GM21526 (cell line): ENCODE measurements around the gene EIF3F.

Experiments used
- ATAC-seq: cut with Tn5 transposase; IDR thresholded peaks from one replicate; pipeline ENCODE4 v1.9.1; 2021; ENCODE audit warnings: moderate library complexity; ENCODE audit not compliant: unreplicated experiment, low FRiP score

Gene EIF3F

DNA sequence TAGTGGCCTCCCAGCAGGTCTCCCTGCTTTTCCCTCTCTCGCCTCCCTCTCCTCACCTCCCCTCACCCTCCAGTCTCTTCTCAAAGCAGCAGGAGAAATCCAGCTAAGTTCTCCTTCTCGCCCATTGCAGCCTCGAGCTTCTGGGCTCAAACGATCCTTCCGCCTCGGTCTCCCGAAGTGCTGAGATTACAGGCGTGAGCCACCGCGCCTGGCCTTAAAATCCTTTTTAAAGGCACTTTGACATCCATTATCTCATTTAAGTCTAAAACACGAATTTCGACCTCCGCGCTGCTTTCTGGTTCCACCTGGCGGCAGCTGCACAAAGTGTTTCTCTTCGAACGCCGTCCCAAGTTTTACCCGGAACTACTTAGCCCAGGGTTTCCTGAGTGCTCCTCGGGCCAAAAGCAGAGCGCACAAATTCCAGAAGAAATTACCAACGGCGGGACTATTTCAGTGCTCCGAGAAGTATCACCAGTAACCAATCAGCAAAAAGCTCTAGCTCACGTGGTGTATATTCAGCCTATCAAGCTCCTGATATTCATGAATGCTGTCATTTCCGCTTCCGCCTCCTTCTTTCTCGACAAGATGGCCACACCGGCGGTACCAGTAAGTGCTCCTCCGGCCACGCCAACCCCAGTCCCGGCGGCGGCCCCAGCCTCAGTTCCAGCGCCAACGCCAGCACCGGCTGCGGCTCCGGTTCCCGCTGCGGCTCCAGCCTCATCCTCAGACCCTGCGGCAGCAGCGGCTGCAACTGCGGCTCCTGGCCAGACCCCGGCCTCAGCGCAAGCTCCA lies at the start of gene EIF3F:
TSS of gene EIF3F (plus strand) at position 570 of the 792 bp plus-strand sequence. CDS start at position 586, 16 bp downstream.
- ATAC-seq = peak; percentile 97

- ATAC-seq = no peak
Observed at GRCh38 chr11:7941146-7941545, 46.0 kb upstream of the EIF3F start.

DNA sequence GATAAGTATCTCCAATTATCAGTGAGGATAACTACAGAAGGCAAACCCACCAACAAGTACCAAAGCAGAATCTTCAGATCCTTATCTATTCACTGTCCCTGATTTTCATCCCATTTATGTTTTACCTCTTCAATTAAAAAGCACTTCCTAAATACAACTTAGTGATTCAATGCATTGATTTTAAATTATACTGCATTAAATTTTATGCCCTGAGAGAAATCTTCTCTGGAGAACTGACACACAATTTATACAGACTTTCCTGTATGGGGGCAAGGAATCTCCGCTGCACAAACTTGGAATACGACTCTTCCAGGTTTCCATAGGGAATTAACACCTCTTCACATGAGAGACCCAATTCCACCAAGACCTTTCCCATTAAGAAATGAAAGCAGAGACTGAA lies 45.5 kb upstream of the EIF3F start, which contains the start of gene OR10A3:
TSS of gene OR10A3 (minus strand) at position 101 of the 400 bp plus-strand sequence. CDS start 2,188 bp downstream, outside the sequence.
- ATAC-seq = no peak

GRCh38 chr11:7944123-7944522 lies 43.0 kb upstream of the EIF3F start:
- no peak for ATAC-seq

DNA sequence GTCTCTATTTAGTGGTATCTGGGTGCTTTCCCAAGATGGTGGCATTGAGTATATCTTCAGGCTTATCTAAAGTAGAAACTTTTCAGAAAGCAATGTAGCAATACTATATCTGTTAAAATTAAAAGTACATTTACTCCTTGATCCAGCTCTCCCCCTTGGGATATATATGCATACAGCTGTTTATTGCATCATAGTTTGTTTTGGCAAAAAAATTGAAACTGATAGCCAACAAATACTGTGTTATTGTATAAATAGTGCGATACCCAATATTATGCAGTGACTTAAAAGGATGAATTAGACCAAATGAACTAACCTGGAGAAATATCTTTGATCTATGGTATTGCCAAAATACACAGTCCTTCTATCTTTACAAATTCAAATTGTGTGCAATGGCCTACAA lies 37.2 kb upstream of the EIF3F start:
- ATAC-seq = no peak

DNA sequence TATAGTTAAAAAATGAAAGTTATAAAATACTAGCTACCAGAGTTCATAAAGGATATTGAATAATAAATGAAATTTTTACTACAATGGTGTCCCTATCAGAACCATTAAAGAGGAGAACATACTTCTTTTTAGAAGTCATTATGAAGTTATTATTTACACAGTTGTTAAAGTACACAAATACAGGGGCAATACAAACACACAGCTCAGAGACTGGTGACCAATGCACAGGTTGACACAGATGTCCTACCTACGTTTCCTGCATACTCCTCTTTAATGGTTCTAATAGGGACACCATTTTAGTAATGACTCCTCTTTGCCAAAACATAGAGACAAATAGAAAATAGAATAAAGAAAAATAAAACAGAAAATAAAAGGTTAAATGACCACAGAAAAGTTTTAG lies 31.9 kb upstream of the EIF3F start:
- no peak for ATAC-seq

DNA sequence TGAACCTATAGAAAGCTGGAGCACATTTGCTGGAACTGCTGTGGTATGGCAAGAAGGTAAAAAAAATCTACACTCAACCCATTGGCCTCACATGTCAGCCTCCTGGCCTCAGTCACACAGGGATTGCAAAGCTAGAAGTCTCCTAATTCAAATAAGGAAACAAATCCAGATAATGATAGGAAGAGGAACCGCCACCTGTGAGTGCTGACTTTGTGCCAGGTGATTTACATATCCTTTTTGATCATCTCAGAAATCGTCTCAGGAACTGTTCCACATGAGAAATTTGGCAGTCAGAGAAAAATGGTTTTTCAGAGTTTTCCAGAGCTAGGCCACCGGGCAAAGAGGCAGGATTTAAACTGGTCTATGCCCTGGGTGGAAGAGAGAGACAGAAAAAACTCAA lies 22.9 kb upstream of the EIF3F start:
- no peak for ATAC-seq

DNA sequence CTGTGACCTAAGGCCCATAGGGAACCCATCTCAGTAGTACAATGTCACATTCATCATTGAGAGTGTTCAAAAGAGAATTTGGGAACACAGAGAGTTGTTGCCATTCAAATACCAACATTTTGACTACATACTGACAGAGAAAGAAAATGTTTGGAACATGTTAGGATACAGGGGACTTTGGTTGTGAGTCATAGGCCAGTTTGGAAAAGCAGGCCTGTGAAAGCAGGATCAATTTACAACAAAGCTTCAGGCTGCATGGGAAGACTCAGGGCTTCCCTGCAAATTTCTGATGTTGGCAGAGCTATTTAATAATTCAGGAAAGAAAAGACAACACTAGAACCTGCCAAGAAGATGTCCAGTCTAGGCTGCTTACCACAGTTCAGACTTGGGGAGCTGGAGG lies 22.3 kb upstream of the EIF3F start:
- ATAC-seq = no peak

DNA sequence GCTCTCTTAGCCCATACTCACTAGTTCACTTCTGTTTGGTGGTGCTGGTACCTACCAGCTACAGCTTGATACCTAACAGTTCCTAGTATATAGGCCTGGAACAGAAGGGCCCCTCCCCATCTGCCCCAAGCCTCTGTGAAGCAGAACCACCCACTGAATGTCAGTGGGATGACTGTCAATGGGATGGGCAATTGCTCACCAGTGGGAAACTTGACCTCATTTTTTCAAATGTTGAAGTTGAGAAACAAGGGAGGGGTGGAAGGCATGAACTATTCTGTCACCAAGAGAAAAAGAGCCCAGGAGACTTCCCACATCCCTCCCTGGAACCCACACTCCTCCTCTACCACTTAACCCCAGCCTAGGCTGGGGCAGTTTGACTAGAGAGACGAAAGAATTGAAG lies 21.8 kb upstream of the EIF3F start, which contains the start of gene NLRP10:
TSS of gene NLRP10 (minus strand) at position 62 of the 400 bp plus-strand sequence. CDS start 1,952 bp downstream, outside the sequence.
- no peak for ATAC-seq

GRCh38 chr11:7967097-7967496 lies 20.0 kb upstream of the EIF3F start:
- no peak for ATAC-seq

- ATAC-seq = no peak
Observed at GRCh38 chr11:7967826-7968225, 19.3 kb upstream of the EIF3F start.

DNA sequence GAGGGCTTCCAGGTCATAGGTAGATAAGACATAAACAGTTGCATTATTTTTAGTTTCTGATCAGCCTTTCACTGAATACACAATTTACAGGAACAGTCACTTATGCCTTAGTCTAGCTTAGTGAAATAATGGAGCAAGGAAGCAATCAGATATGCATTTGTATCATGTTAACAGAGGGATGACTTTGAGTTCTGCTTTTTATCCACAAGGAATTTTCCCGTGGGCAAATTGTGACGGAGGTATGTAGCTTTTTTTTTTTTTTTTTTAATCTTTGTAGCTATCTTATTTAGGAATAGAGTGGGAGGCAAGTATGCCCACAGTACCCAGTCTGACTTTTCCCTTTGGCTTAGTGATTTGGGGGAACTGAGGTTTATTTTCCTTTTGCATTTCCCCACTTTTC lies 18.5 kb upstream of the EIF3F start:
- no peak for ATAC-seq

DNA sequence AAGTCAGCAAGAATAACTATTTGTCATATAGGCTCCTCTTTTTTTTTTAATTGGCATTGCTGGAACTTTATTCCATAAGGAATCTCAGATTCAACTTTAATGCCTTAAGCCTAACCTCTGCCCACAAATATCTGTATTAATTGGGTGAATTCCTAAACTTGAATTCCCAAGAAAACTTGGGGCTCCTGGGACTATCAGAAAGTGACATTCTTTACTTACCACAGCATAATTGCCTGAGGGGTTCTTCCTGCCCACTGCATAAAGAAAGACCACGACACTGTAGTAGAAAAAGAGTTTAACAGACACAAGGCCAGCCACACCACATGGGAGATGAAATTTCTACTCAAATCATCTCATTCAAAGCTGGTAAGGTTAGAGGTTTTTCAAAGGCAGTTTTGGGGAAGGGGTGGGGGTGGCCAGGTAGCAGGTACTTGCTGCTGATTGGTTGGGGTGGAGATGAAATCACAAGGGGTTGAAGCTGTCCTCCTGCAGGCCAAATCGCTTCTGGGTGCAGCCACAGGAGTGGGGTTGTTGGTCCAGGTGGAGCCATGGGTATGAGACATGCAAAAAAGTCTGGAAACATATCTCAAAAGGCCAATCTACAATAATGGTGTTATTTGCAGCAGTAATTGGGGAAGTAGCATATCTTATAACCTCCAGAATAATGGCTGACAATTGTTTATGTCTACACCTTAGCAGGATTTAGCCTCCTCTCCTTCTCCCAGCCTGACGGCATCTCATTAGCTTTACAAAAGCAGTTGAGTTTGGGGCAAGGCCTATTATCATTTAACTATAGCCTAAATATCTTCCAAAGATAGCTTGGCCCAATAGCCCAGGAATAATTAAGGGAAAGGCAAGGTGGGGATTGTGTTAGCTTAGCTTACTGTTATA lies 17.1 kb upstream of the EIF3F start:
- no peak for ATAC-seq

- no peak for ATAC-seq
Observed at GRCh38 chr11:7971846-7972245, 15.3 kb upstream of the EIF3F start.

DNA sequence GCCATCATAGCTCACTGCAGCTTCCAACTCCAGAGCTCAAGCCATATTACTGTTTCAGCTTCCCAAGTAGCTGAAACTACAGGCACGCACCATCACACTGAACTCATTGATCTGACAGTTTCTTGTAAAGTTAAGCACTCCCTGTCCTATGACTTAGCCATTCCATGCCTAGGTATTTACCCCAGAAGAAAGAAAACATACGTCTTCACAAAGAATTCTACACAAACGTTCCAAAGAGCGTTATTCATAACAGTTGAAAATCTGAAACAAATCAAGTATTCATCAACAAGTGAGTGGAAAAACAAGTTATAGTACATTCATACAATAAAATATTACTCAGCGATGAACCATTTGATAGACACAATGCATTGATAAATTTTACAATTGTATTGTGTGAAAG lies 14.1 kb upstream of the EIF3F start:
- no peak for ATAC-seq

GRCh38 chr11:7974668-7975067 lies 12.5 kb upstream of the EIF3F start:
- no peak for ATAC-seq

DNA sequence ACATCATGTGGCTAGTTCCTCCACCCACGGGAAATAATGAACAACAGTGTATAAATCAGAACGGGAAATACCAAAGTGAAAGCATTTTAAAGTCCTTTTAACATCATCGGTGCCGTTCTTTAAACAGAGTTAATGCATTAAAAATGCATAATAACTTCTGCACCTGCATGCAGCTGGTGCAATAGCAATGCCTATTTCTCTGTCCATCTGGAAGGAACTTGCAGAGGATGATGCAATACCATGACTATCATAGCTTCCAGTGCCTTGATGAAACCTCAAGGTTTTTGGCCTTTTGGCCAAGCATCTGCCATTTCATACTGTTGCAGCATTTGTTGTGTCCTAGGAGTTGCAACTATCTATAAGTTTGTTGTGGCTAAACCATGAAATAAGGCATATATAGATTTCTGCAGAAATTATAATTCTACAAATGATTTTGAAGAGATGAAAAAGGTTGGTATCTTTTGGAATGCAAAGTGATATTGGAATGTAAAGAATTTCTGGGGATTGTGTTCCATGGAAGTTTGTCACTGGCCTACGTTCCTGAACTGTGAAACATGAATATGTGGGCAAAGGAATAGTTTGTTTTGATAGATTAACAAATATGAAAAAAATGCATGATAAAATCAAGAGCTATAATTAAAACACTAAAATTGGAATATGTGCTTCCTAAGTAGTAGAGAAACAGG lies 9.8 kb upstream of the EIF3F start:
- ATAC-seq = no peak

- ATAC-seq = no peak
Observed at GRCh38 chr11:7981619-7982157, 5.4 kb upstream of the EIF3F start.

DNA sequence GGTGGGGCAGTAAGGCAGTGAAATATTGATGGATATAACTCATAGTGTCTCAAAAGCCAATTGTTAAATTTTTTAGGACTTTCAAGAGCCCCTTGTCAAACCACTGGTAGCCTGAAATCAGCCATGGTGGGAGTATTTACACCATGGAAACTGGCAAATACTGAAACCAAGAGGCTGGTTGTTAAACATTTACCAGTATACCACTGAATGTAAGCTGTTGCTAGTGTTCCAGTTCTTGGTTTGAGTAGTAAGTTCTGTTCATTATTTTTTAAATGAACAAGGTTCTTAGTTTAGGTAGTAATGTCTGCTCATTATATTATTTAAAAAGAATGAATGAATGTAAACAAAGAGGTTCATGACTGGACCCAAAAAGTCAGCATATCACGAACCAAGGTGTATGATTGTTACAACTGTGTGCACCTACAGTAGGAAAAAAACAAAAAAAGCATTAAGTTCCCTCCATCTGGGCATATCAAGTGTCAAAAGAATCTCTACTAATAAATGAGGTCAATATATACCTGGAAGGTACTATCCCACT lies 4.5 kb upstream of the EIF3F start:
- no peak for ATAC-seq
